K562 (cell line): ENCODE data around the gene CARM1. TPM values are rescaled to one million over a fixed set of nuclear protein-coding genes. Genes with fewer than 3 reads are reported as not detected.

Experiments
- EGR1 ChIP-seq: fragments of 450-650 bp; conservative IDR thresholded peaks from 2 replicates; pipeline ENCODE4 v1.6.1; 2017; ENCODE audit warnings: mild to moderate bottlenecking
- ETS2 ChIP-seq: IDR thresholded peaks from 2 replicates; pipeline ENCODE4 v1.6.1; 2016; ENCODE audit warnings: borderline replicate concordance, missing genetic modification characterization, mild to moderate bottlenecking, moderate library complexity, missing compliant biosample characterization; ENCODE audit not compliant: poor library complexity, severe bottlenecking
- KDM4B ChIP-seq, 2 experiments: fragments of 450-650 bp in 1 of 2; sonication (generic) in 1 of 2; IDR thresholded peaks; 2 replicates each; pipeline ENCODE4 v1.6.1; 2016 to 2017; ENCODE audit warnings: borderline replicate concordance in 2 of 2, antibody characterized with exemption in 1 of 2, low read depth in 1 of 2, mild to moderate bottlenecking in 1 of 2
- NCOA6 ChIP-seq: fragments of 450-650 bp; IDR thresholded peaks from 2 replicates; pipeline ENCODE4 v1.6.1; 2017; ENCODE audit warnings: mild to moderate bottlenecking
- PTBP1 ChIP-seq: fragments of 200-400 bp; formaldehyde crosslinking; IDR thresholded peaks from 2 replicates; pipeline ENCODE4 v1.6.1; 2017; ENCODE audit warnings: low read depth, low read length
- RAD21 ChIP-seq, 2 experiments: fragments of 250-450 bp in 1 of 2; fragments of 450-650 bp in 1 of 2; sonication (Bioruptor Pico) in 1 of 2; formaldehyde crosslinking in 1 of 2; IDR thresholded peaks in 1 of 2; conservative IDR thresholded peaks in 1 of 2; 2 replicates each; pipeline versions ENCODE4 v1.4.0 to v1.8.0; 2020 to 2022; ENCODE audit warnings: mild to moderate bottlenecking in 2 of 2, moderate library complexity in 1 of 2
- RBM34 ChIP-seq: fragments of 200-400 bp; formaldehyde crosslinking; IDR thresholded peaks from 2 replicates; pipeline ENCODE4 v1.6.1; 2018; ENCODE audit warnings: low read length, borderline replicate concordance; ENCODE audit not compliant: insufficient read depth
- RNF2 ChIP-seq: sonication (generic); IDR thresholded peaks from 2 replicates; pipeline ENCODE4 v1.6.1; 2016
- SOX6 ChIP-seq: fragments of 450-650 bp; IDR thresholded peaks from 2 replicates; pipeline ENCODE4 v1.6.1; 2014; ENCODE audit warnings: mild to moderate bottlenecking
- SRSF3 ChIP-seq: fragments of 200-400 bp; formaldehyde crosslinking; IDR thresholded peaks from 2 replicates; pipeline ENCODE4 v1.6.1; 2016; ENCODE audit warnings: mild to moderate bottlenecking, low read length, moderate library complexity; ENCODE audit not compliant: insufficient read depth
- TCF3 ChIP-seq: sonication (generic); formaldehyde crosslinking; IDR thresholded peaks from 2 replicates; pipeline ENCODE4 v1.4.0; 2020; ENCODE audit warnings: mild to moderate bottlenecking, missing genetic modification reagents
- TGIF2 ChIP-seq: sonication (generic); formaldehyde crosslinking; IDR thresholded peaks from 2 replicates; pipeline ENCODE4 v1.8.1; 2022; ENCODE audit warnings: mild to moderate bottlenecking, missing genetic modification reagents, moderate library complexity
- ZNF146 ChIP-seq: IDR thresholded peaks from one replicate; pipeline ENCODE4 v1.6.1; 2018; ENCODE audit warnings: missing compliant biosample characterization; ENCODE audit not compliant: unreplicated experiment
- ZNF263 ChIP-seq: sonication (generic); formaldehyde crosslinking; IDR thresholded peaks from 2 replicates; pipeline ENCODE4 v1.8.0; 2022; ENCODE audit warnings: mild to moderate bottlenecking, missing genetic modification reagents, borderline replicate concordance
- ZNF282 ChIP-seq: sonication (generic); formaldehyde crosslinking; IDR thresholded peaks from 2 replicates; pipeline ENCODE4 v1.8.1; 2023; ENCODE audit warnings: missing genetic modification reagents
- ZNF76 ChIP-seq: fragments of 250-450 bp; sonication (Bioruptor Pico); IDR thresholded peaks from 2 replicates; pipeline ENCODE4 v1.4.0; 2020; ENCODE audit warnings: mild to moderate bottlenecking, moderate library complexity, borderline replicate concordance
- polyA plus RNA-seq, 8 experiments: library from polyadenylated mRNA; depleted of rRNA in 4 of 8; stranded (reverse) in 5 of 8; unstranded in 3 of 8; fragments of >200 nt; fragmentation: Nextera tagmentation in 2 of 8; fragmentation: Illumina TruSeq in 1 of 8; extraction: Ambion mirVana in 2 of 8; extraction: Trizol in 1 of 8; gene quantifications; 2 replicates each; pipeline versions ENCODE4 v1.2.1 to v1.2.3, GENCODE V29; 2011 to 2014; ENCODE audit warnings: inconsistent platforms in 1 of 8, missing spikeins in 1 of 8
- total RNA-seq, 7 experiments: library from RNA; depleted of rRNA in 6 of 7; stranded (reverse); fragments of >200 nt in 6 of 7; fragmentation: Illumina TruSeq in 2 of 7; extraction: Trizol in 2 of 7; gene quantifications; 2 replicates each; pipeline versions ENCODE4 v1.2.1 to v1.2.3, GENCODE V29; 2011 to 2021; ENCODE audit warnings: low replicate concordance in 1 of 7
- TF ChIP-seq, protein P1 (sequence below): fragments of 250-450 bp; sonication (Bioruptor Pico); IDR thresholded peaks from 2 replicates; pipeline ENCODE4 v1.4.0; 2020
- TF ChIP-seq, protein P2 (sequence below): sonication (generic); formaldehyde crosslinking; IDR thresholded peaks from 2 replicates; pipeline ENCODE4 v1.8.1; 2023; ENCODE audit warnings: mild to moderate bottlenecking, missing genetic modification reagents
- TF ChIP-seq, protein P3 (sequence below): fragments of 450-650 bp; IDR thresholded peaks from 2 replicates; pipeline ENCODE4 v1.6.1; 2014; ENCODE audit warnings: low read depth, mild to moderate bottlenecking, moderate library complexity, borderline replicate concordance

The CARM1 gene
- total and polyA plus RNA-seq, 9 of the 15 experiments (the other 6 are each of a cell fraction or from before 2014, with no cell fraction given), result 0.36 to 86.0 (median 29.7) TPM

DNA sequence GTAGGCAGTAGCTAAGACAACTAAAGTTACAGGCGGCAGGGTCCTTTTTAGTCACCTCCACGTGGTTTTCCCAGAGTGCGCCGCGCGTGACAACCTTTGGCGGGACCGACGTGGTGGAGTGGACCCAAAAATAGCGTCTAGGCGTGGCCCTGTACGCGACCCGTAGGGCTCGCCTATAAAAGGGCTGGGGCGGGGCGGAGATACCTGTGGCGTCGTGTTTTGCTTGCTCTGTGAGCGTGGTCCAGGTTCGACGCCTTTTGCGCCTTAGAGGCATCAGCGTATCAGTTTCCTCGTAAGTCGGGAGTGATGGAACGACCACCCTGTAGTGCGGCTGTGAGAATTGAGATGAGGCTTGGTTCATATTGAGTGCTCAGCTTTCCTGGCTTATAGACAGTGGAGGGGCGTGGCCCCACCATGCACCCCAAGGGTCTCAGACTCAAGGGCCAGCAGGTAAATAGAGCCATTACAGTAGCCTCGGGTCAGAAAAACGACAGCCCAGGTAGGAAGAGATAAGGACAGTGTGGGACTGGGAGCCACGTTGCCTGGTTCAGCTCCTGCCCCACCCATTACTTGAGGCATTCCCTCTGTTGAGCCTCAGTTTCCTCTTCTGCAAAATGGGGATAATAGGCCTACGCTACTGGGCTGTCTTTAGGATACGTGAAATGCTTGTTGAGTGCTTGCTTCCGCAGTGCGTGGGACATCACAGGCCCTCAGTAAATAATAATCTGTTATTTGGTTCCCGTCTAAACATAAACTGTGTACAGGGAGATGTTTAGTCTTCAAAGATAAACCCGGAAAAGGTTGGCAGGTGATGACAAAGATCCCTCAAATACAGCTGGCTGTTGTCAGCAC, 34.6 kb upstream of the CARM1 start (continued):
- TF ChIP-seq, protein P1, sequence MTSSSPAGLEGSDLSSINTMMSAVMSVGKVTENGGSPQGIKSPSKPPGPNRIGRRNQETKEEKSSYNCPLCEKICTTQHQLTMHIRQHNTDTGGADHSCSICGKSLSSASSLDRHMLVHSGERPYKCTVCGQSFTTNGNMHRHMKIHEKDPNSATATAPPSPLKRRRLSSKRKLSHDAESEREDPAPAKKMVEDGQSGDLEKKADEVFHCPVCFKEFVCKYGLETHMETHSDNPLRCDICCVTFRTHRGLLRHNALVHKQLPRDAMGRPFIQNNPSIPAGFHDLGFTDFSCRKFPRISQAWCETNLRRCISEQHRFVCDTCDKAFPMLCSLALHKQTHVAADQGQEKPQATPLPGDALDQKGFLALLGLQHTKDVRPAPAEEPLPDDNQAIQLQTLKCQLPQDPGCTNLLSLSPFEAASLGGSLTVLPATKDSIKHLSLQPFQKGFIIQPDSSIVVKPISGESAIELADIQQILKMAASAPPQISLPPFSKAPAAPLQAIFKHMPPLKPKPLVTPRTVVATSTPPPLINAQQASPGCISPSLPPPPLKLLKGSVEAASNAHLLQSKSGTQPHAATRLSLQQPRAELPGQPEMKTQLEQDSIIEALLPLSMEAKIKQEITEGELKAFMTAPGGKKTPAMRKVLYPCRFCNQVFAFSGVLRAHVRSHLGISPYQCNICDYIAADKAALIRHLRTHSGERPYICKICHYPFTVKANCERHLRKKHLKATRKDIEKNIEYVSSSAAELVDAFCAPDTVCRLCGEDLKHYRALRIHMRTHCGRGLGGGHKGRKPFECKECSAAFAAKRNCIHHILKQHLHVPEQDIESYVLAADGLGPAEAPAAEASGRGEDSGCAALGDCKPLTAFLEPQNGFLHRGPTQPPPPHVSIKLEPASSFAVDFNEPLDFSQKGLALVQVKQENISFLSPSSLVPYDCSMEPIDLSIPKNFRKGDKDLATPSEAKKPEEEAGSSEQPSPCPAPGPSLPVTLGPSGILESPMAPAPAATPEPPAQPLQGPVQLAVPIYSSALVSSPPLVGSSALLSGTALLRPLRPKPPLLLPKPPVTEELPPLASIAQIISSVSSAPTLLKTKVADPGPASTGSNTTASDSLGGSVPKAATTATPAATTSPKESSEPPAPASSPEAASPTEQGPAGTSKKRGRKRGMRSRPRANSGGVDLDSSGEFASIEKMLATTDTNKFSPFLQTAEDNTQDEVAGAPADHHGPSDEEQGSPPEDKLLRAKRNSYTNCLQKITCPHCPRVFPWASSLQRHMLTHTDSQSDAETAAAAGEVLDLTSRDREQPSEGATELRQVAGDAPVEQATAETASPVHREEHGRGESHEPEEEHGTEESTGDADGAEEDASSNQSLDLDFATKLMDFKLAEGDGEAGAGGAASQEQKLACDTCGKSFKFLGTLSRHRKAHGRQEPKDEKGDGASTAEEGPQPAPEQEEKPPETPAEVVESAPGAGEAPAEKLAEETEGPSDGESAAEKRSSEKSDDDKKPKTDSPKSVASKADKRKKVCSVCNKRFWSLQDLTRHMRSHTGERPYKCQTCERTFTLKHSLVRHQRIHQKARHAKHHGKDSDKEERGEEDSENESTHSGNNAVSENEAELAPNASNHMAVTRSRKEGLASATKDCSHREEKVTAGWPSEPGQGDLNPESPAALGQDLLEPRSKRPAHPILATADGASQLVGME (CRISPR knock-in tag), result peak; percentile 56; the same call in 1 of the 2 replicates
- TF ChIP-seq PTBP1, result peak; percentile 75; the same call in 1 of the 2 replicates
- no peak for TF ChIP-seq SRSF3
- peak; percentile 96 for TF ChIP-seq ZNF76 (CRISPR knock-in tag)
- TF ChIP-seq RBM34, result no peak
- peak; percentile 45; the same call in 1 of the 2 replicates for TF ChIP-seq SOX6
- TF ChIP-seq EGR1, result peak; percentile 11; the same call in 1 of the 2 replicates
- TF ChIP-seq ZNF282 (CRISPR knock-in tag), result peak; percentile 94; the same call in 1 of the 2 replicates
- peak; percentile 87 for TF ChIP-seq ZNF263
- TF ChIP-seq, protein P2, sequence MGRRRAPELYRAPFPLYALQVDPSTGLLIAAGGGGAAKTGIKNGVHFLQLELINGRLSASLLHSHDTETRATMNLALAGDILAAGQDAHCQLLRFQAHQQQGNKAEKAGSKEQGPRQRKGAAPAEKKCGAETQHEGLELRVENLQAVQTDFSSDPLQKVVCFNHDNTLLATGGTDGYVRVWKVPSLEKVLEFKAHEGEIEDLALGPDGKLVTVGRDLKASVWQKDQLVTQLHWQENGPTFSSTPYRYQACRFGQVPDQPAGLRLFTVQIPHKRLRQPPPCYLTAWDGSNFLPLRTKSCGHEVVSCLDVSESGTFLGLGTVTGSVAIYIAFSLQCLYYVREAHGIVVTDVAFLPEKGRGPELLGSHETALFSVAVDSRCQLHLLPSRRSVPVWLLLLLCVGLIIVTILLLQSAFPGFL (CRISPR knock-in tag), result no peak
- peak; percentile 43; the same call in 1 of the 2 replicates for TF ChIP-seq TCF3 (CRISPR knock-in tag)
- TF ChIP-seq RAD21 (CRISPR knock-in tag; conservative IDR thresholded peaks at IDR 0.05 in 1 of 2, IDR thresholded peaks at IDR 0.05 in 1 of 2), result no peak
- TF ChIP-seq ZNF146 (CRISPR knock-in tag), result peak; percentile 30
- TF ChIP-seq, protein P3, sequence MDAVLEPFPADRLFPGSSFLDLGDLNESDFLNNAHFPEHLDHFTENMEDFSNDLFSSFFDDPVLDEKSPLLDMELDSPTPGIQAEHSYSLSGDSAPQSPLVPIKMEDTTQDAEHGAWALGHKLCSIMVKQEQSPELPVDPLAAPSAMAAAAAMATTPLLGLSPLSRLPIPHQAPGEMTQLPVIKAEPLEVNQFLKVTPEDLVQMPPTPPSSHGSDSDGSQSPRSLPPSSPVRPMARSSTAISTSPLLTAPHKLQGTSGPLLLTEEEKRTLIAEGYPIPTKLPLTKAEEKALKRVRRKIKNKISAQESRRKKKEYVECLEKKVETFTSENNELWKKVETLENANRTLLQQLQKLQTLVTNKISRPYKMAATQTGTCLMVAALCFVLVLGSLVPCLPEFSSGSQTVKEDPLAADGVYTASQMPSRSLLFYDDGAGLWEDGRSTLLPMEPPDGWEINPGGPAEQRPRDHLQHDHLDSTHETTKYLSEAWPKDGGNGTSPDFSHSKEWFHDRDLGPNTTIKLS, result peak; percentile 99
- TF ChIP-seq ETS2 (tag), result peak; percentile 73
- peak; percentile 86; the same call in 1 of the 2 replicates for TF ChIP-seq TGIF2
- peak; percentile 96 for TF ChIP-seq RNF2
- TF ChIP-seq NCOA6, result no peak
- TF ChIP-seq KDM4B (IDR thresholded peaks at IDR 0.05; ENCODE audit: borderline replicate concordance in 2 of 2, low read depth in 1 of 2), result no peak
